Right lobe of liver (tissue), 6 donors: ENCODE measurements around the gene SUSD2. TPM values are rescaled to one million over a fixed set of nuclear protein-coding genes. Genes with fewer than 3 reads are reported as not detected.
A peak's percentile ranks its signal among the peaks of the same experiment; 100 is the strongest.

ENCODE experiments used
- ATAC-seq, 4 donors: fragments of 200-7000 bp; cut with Tn5 transposase; one replicate each; pipeline ENCODE4 v1.9.1; 2020; ENCODE audit warnings: mild to moderate bottlenecking in 4 of 4, moderate library complexity in 4 of 4
- DNase-seq, 3 donors: peaks; one replicate each; pipeline ENCODE4 v3.0.0-alpha.2; 2020
- H3K27ac ChIP-seq, 3 donors: fragments of 200-600 bp; one replicate each; pipeline ENCODE4 v1.8.0; 2022
- H3K27me3 ChIP-seq, 2 donors: fragments of 200-600 bp; one replicate each; pipeline ENCODE4 v1.8.0; 2022
- H3K36me3 ChIP-seq, 4 donors: fragments of 200-600 bp; sonication (generic) in 1 of 4; one replicate each; pipeline versions ENCODE4 v1.5.1 to v1.8.0; 2017 to 2022; ENCODE audit warnings: control low read depth in 1 of 4
- H3K4me1 ChIP-seq, 4 donors: fragments of 200-600 bp; sonication (generic) in 1 of 4; one replicate each; pipeline versions ENCODE4 v1.5.1 to v1.8.0; 2017 to 2022; ENCODE audit warnings: control low read depth in 1 of 4
- H3K4me3 ChIP-seq, 3 donors: fragments of 200-600 bp; one replicate each; pipeline ENCODE4 v1.8.0; 2022
- H3K9me3 ChIP-seq, 4 donors: fragments of 200-600 bp; sonication (generic) in 1 of 4; one replicate each; pipeline versions ENCODE4 v1.5.1 to v1.8.0; 2017 to 2022; ENCODE audit warnings: control low read depth in 1 of 4
- CTCF ChIP-seq, 4 donors: fragments of 200-600 bp in 3 of 4; fragments of 450-650 bp in 1 of 4; IDR thresholded peaks; one replicate each; pipeline versions ENCODE4 v1.5.1 to v1.8.0; 2016 to 2022; ENCODE audit warnings: antibody characterized with exemption in 4 of 4, mild to moderate bottlenecking in 2 of 4
- POLR2A ChIP-seq: fragments of 450-650 bp; IDR thresholded peaks from one replicate; pipeline ENCODE4 v1.6.1; 2017; ENCODE audit warnings: antibody characterized with exemption, mild to moderate bottlenecking
- WGBS: methylation state at CpG from one replicate; pipeline ENCODE4 v1.1.6; 2018; ENCODE audit warnings: low coverage, low lambda C conversion rate; ENCODE audit not compliant: insufficient coverage; ENCODE audit errors: missing lambda C conversion rate; 5-methylcytosine and 5-hydroxymethylcytosine counted together
- intact Hi-C, 2 donors: fragments of 100-400 bp; cut with DNase I; formaldehyde crosslinking; loops; one replicate each; pipeline versions ENCODE4 v1.11.2 to v1.14.1; 2022
- total RNA-seq, 6 experiments: library from RNA; depleted of rRNA in 2 of 6; stranded (reverse); fragments of >200 nt in 2 of 6; fragmentation: NEBNext Ultra II Directional in 3 of 6; extraction: Animal tissue kit (Norgen Biotek cat#: 25700) in 3 of 6; gene quantifications; one replicate each; pipeline versions ENCODE4 v1.1.0 to v1.2.4, GENCODE V29; 2016 to 2023
- donor health status: DM: no; HTN: yes; CAD: no.
- donor health status: DM: no; HTN: no; CAD: no.
- donor health status: DM: no; HTN: no; CAD: no.
- donor health status: DM: no; HTN: yes; CAD: no.
- donor health status: DM: no; HTN: yes; CAD: no.

Gene SUSD2
- total RNA-seq, 6 experiments from 2014 or later: 0.61 to 6.8 (median 2.0) TPM

DNA sequence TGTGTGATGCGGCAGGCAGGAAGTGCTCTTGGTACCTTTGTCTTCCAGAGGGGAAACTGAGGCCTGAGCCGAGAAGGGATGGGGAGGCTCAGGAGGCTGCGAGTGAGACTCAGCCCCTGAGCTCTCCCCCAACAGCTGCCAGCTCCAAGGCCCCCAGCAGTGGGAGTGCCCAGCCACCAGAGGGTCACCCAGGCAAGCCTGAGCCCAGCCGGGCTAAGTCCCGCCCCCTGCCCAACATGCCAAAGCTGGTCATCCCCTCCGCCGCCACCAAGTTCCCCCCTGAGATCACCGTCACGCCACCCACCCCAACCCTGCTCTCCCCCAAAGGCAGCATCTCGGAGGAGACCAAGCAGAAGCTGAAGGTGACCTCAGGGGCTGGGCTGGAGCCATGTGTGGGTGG is 3.8 kb upstream of the SUSD2 start:
- no CpG with 5 or more reads among the region's 10 CpGs for WGBS
- no peak overlapping the region for H3K27ac ChIP-seq
- intact Hi-C loops: no loop called here

GRCh38 chr22:24178021-24178431 is 3.3 kb upstream of the SUSD2 start:
- H3K4me1 ChIP-seq: peaks cover 0 to 5% (median 0%) of the 10 kb centered on the region in 4 donors
- no CpG with 5 or more reads among the region's 12 CpGs for WGBS
- ATAC-seq (no peak), DNase-seq (no peak)
- no peaks in the 10 kb centered on the region for H3K27me3 ChIP-seq
- H3K4me3 ChIP-seq: no peak overlapping the region
- H3K9me3 ChIP-seq: no peaks in the 10 kb centered on the region
- H3K36me3 ChIP-seq: peaks cover 0 to 3% (median 0%) of the 10 kb centered on the region in 4 donors
- TF ChIP-seq POLR2A: no peak
- TF ChIP-seq CTCF (IDR thresholded peaks at IDR 0.05): no peak
- H3K27ac ChIP-seq: no peak overlapping the region
- intact Hi-C loops: no loop called here

More for the DNA sequence above, 3.8 kb upstream of the SUSD2 start:
- Histone ChIP-seq H3K4me1 (peaks cover 0 to 5% (median 0%) of the 10 kb centered on the region in 4 donors), H3K4me3 (no peak overlapping the region), H3K9me3 (no peaks in the 10 kb centered on the region), H3K27me3 (no peaks in the 10 kb centered on the region), H3K36me3 (peaks cover 0 to 9% (median 0%) of the 10 kb centered on the region in 4 donors)
- ATAC-seq: no peak
- TF ChIP-seq CTCF (IDR thresholded peaks at IDR 0.05): no peak
- no peak for TF ChIP-seq POLR2A
- DNase-seq: no peak

DNA sequence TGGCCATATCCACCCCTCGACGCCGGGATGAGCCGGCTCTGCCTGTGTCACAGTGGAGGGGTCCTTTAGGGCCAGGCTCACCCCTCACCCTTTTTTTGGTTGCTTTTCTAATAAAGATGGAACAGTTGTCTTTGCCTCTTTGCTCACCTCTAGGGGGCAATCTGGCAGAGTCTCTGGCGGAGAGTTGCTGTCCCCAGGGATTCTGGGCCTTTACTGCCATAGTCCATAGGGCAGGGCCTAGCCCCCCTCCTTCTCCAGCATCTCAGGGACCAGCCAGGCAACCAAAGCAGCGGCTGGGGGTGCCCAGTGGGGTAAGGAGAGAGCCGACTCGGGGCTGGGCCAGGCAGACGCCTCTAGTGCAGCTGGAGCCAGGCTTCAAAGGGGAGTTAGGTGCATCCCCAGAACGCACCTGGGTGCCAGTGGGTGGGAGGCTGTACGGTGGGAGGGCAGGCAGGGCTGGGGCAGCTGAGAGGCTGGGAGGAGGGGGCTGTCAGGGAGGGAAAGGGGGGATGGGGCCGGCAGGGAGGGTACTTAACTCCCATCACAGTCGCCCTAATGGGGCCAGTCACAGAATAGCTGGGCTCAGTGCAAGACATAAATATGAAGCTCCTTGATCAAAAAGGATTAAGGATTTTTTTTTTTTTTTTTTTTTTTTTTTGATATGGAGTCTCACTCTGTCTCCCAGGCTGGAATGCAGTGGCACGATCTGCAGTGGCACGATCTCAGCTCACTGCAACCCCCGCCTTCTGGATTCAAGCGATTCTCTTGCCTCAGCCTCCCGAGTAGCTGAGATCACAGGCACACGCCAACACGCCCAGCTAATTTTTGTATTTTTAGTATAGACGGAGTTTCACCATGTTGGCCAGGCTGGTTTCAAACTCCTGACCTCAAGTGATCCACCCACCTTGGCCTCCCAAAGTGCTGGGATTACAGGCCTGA is 2.5 kb upstream of the SUSD2 start:
- intact Hi-C loops: no loop called here
- Histone ChIP-seq H3K27me3 (no peaks in the 10 kb centered on the region), H3K36me3 (no peaks in the 10 kb centered on the region), H3K27ac (no peak overlapping the region), H3K4me3 (no peak overlapping the region), H3K4me1 (peaks cover 0 to 5% (median 0%) of the 10 kb centered on the region in 4 donors), H3K9me3 (no peaks in the 10 kb centered on the region)
- ATAC-seq: no peak
- no peak for DNase-seq
- TF ChIP-seq POLR2A (no peak), CTCF (IDR thresholded peaks at IDR 0.05) (peak in 2 of 4 donors; percentile 15)
- WGBS: 86% methylated on average over 12 of the region's 21 CpGs

DNA sequence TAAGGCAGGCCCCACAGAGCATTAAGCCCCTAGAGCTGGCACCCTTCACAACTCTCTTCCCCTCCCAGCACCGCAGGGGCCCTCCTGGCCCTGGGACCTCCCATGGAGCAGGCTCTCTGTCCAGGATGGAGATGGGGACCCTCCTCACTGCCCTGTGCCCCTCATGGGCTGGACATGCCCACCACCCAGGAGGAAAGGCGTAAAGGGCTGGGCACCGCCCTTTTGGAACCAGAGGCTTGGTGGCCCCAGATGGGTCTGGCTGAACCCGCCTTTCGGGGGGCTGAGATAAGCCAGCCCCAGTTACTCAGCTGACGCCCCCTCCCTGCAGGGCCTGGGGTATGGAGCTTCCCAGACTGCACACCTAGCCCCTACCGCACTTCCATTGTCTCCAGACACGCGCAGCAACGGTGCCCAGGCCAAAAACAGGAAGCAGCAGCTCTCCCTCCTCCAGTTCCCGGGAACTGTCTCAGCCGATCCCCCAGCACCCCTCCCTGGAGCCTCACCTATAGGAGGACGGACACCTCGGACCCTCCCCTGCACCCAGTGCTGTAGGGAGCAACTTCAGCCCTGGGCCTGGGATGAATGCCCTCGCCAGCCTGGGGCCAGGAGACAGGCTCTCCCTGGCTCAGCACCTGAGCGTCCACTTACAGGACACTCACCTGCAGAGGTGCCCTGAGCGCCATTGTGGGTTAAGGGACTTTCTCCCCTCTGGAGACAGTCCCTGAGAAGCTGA is 1.6 kb upstream of the SUSD2 start:
- H3K4me1 ChIP-seq: peaks cover 0 to 5% (median 0%) of the 10 kb centered on the region in 4 donors
- H3K4me3 ChIP-seq: no peak overlapping the region
- 100% methylated on average over 2 of the region's 17 CpGs for WGBS
- TF ChIP-seq CTCF (IDR thresholded peaks at IDR 0.05) (no peak), POLR2A (no peak)
- H3K36me3 ChIP-seq: no peaks in the 10 kb centered on the region
- intact Hi-C loops: loop anchor here in 1 of 2 donors (10.0 kb wide), 1 partner anchor 55 kb away; no protein-coding TSS in a partner anchor
- ATAC-seq (no peak), DNase-seq (no peak)
- H3K27me3 ChIP-seq: no peaks in the 10 kb centered on the region
- no peaks in the 10 kb centered on the region for H3K9me3 ChIP-seq
- H3K27ac ChIP-seq: no peak overlapping the region
